PC-9 (cell line): ENCODE data around the gene THNSL1. TPM values are rescaled to one million over a fixed set of nuclear protein-coding genes. Genes with fewer than 3 reads are reported as not detected.

ENCODE experiments used
- BruUV-seq: library from RNA; stranded (reverse); fragments of 400-500 nt; replicated peaks from 2 replicates; lab custom pipeline; 2021; lab: Mats Ljungman, UMichigan
- CTCF ChIA-PET: fragments of 300-600 bp; sonication (Branson Sonifier 250); formaldehyde crosslinking; loops from one replicate; lab custom pipeline; 2022; ENCODE audit warnings: antibody characterized with exemption; lab: Charles Lee
- POLR2A ChIA-PET: fragments of 300-600 bp; sonication (Branson Sonifier 250); formaldehyde crosslinking; loops from one replicate; lab custom pipeline; 2022; ENCODE audit warnings: antibody characterized with exemption; ENCODE audit not compliant: unreplicated experiment; lab: Charles Lee
- DNase-seq, 2 experiments: peaks; one replicate each; pipeline versions ENCODE4 v3.0.0 to v3.0.0-alpha.2; 2015 to 2022; ENCODE audit warnings: mixed read lengths in 1 of 2
- H2AFZ ChIP-seq: fragments of 200-600 bp; sonication (generic); 2 replicates; pipeline ENCODE4 v1.8.1; 2017; ENCODE audit warnings: antibody characterized with exemption
- H3F3A ChIP-seq: fragments of 200-600 bp; sonication (generic); 2 replicates; pipeline ENCODE4 v1.8.1; 2017; ENCODE audit warnings: antibody characterized with exemption, mild to moderate bottlenecking, low read depth; ENCODE audit not compliant: insufficient read depth
- H3K27ac ChIP-seq: fragments of 200-600 bp; sonication (generic); 2 replicates; pipeline ENCODE4 v1.6.1; 2016; ENCODE audit warnings: mixed run types
- H3K27me3 ChIP-seq: fragments of 200-600 bp; sonication (generic); 2 replicates; pipeline ENCODE4 v1.6.1; 2016; ENCODE audit warnings: low read depth, mixed run types; ENCODE audit not compliant: insufficient read depth
- H3K36me3 ChIP-seq: fragments of 200-600 bp; sonication (generic); 2 replicates; pipeline ENCODE4 v1.6.1; 2016; ENCODE audit warnings: low read depth, mixed run types
- H3K4me1 ChIP-seq: fragments of 200-600 bp; sonication (generic); replicated peaks from 2 replicates; pipeline ENCODE4 v1.6.1; 2016; ENCODE audit warnings: mixed run types; ENCODE audit not compliant: insufficient read depth
- H3K4me2 ChIP-seq: fragments of 200-600 bp; sonication (generic); 2 replicates; pipeline ENCODE4 v1.6.1; 2017; ENCODE audit warnings: mixed run types
- H3K4me3 ChIP-seq: fragments of 200-600 bp; sonication (generic); 2 replicates; pipeline ENCODE4 v1.6.1; 2016; ENCODE audit warnings: mixed run types
- H3K79me2 ChIP-seq: fragments of 200-600 bp; sonication (generic); 2 replicates; pipeline ENCODE4 v1.6.1; 2017; ENCODE audit warnings: low read depth, mixed run types
- H3K9me2 ChIP-seq: fragments of 200-600 bp; sonication (generic); 2 replicates; pipeline ENCODE4 v1.8.1; 2017; ENCODE audit warnings: mild to moderate bottlenecking; ENCODE audit not compliant: insufficient read depth
- H3K9me3 ChIP-seq: fragments of 200-600 bp; sonication (generic); 2 replicates; pipeline ENCODE4 v1.8.1; 2016; ENCODE audit warnings: low read depth; ENCODE audit not compliant: insufficient read depth
- H4K20me1 ChIP-seq: fragments of 200-600 bp; sonication (generic); 2 replicates; pipeline ENCODE4 v1.8.1; 2017; ENCODE audit not compliant: insufficient read depth
- EZH2 ChIP-seq: fragments of 200-600 bp; sonication (generic); IDR thresholded peaks from 2 replicates; pipeline ENCODE4 v1.8.0; 2017; ENCODE audit warnings: antibody characterized with exemption, low read depth
- intact Hi-C: fragments of 100-400 bp; cut with micrococcal nuclease; formaldehyde crosslinking; loops from one replicate; pipeline ENCODE4 v1.10.0; 2022; ENCODE audit not compliant: unreplicated experiment
- total RNA-seq: library from RNA; stranded (reverse); gene quantifications from 2 replicates; pipeline ENCODE4 v1.2.3, GENCODE V29; 2021
- TF ChIP-seq, protein P1 (sequence below): fragments of 200-600 bp; sonication (generic); conservative IDR thresholded peaks from 2 replicates; pipeline ENCODE4 v1.6.1; 2017; ENCODE audit warnings: mixed run types, antibody characterized with exemption, mild to moderate bottlenecking, moderate library complexity

The THNSL1 gene
- total RNA-seq, 1 experiment from 2014 or later: 6.8 TPM

DNA sequence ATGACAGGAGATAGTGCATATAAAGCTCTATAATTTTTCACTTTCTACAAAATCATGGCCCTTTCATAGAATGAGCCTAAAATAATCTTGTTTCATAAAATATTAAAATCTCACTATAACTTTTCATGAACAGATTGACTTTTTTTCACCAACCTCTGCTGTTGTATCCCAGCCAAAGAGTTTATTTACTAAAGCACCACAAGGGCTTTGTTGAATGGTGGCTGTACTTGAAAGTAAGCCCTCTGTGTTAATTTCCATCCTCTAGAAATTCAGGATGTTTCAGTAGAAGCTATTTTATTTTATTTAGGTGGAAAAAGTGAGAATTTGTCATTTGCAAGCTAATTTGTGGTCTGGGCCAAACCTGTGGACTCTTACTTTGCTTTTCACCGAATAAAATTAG is 30.2 kb downstream of the THNSL1 start:
- H3K79me2 ChIP-seq: no peaks in the 10 kb centered on the region
- H3K4me2 ChIP-seq: no peak overlapping the region
- H4K20me1 ChIP-seq: no peaks in the 10 kb centered on the region
- H3K9me3 ChIP-seq: no peaks in the 10 kb centered on the region
- H3K4me1 ChIP-seq: no peaks in the 10 kb centered on the region
- no peak overlapping the region for H3K27ac ChIP-seq
- no peaks in the 10 kb centered on the region for H3K27me3 ChIP-seq
- TF ChIP-seq, protein P1, sequence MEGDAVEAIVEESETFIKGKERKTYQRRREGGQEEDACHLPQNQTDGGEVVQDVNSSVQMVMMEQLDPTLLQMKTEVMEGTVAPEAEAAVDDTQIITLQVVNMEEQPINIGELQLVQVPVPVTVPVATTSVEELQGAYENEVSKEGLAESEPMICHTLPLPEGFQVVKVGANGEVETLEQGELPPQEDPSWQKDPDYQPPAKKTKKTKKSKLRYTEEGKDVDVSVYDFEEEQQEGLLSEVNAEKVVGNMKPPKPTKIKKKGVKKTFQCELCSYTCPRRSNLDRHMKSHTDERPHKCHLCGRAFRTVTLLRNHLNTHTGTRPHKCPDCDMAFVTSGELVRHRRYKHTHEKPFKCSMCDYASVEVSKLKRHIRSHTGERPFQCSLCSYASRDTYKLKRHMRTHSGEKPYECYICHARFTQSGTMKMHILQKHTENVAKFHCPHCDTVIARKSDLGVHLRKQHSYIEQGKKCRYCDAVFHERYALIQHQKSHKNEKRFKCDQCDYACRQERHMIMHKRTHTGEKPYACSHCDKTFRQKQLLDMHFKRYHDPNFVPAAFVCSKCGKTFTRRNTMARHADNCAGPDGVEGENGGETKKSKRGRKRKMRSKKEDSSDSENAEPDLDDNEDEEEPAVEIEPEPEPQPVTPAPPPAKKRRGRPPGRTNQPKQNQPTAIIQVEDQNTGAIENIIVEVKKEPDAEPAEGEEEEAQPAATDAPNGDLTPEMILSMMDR: no peak
- no peak for TF ChIP-seq EZH2
- no peaks in the 10 kb centered on the region for H3K9me2 ChIP-seq
- no peak overlapping the region for H2AFZ ChIP-seq
- ChIA-PET POLR2A (no interaction called here), CTCF (no interaction called here)
- no peaks in the 10 kb centered on the region for H3F3A ChIP-seq
- DNase-seq: no peak
- no peak overlapping the region for H3K4me3 ChIP-seq
- no peaks in the 10 kb centered on the region for H3K36me3 ChIP-seq
- BruUV-seq: no TSS peak
- intact Hi-C loops: no loop called here

DNA sequence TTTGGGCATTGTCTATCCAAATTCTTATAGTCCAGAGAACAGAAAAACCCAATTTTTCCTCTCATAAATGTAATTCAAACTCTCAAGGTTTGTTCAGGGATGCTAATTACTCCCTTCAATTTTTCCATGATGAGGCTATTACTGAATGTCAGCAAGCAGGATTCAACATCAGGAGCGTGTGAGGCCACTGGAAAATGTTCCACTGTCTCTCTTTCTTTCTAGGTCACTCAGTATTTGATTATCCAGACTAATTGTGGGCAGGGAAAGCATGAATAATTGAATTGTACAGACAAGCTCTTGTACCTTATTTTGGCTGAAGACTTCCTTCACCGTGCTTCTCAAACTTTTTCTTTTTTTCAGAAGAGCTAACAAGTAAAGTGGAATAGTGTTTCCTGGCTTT is 30.7 kb downstream of the THNSL1 start:
- no TSS peak for BruUV-seq
- Histone ChIP-seq H3K9me3 (no peaks in the 10 kb centered on the region), H3K9me2 (no peaks in the 10 kb centered on the region), H3K36me3 (no peaks in the 10 kb centered on the region), H4K20me1 (no peaks in the 10 kb centered on the region), H3K4me2 (no peak overlapping the region), H3K27me3 (no peaks in the 10 kb centered on the region), H3K27ac (no peak overlapping the region), H3K79me2 (no peaks in the 10 kb centered on the region), H3F3A (no peaks in the 10 kb centered on the region), H3K4me1 (no peaks in the 10 kb centered on the region), H2AFZ (no peak overlapping the region), H3K4me3 (no peak overlapping the region)
- POLR2A ChIA-PET: no interaction called here
- TF ChIP-seq, protein P1: no peak
- TF ChIP-seq EZH2: no peak
- intact Hi-C loops: no loop called here
- DNase-seq: no peak
- CTCF ChIA-PET: no interaction called here

DNA sequence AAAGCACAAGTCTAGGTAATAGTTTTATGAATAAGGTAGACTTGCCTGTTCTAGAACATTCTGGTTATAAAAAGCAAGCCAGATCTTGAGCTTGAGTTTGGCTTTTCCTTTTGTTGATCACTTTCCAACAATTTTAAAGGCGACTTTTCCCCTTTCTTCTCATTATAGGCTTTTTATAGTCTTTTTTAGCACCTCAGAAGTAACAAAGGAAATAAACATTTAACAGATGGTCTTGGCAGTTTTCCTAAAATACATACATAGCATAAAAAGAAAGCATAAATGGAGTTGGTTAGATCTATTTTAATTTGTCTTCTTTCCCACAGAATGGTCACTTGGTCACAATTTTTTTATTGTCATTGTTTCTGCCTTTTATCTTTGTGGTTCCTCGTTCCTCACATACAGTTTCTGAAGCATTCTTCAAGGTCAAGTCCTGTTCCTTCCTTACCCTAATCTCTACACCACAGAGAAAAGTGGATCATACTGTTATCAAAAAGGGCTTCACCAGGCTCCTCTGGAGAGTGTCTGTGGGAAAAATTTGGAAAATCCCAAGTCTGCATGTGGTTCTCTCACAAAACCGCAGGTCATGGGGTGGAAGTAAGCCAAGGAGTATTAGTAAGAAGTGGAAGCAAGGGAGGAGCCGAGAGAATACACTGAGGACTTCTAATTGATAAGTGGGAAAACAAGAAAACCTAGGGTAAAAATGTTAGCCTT is 31.3 kb downstream of the THNSL1 start:
- ChIA-PET POLR2A (no interaction called here), CTCF (no interaction called here)
- no peak overlapping the region for H3K27ac ChIP-seq
- no peaks in the 10 kb centered on the region for H3F3A ChIP-seq
- no peaks in the 10 kb centered on the region for H3K9me3 ChIP-seq
- TF ChIP-seq, protein P1: no peak
- no peak for TF ChIP-seq EZH2
- intact Hi-C loops: no loop called here
- no peak overlapping the region for H2AFZ ChIP-seq
- no peaks in the 10 kb centered on the region for H3K36me3 ChIP-seq
- no peaks in the 10 kb centered on the region for H3K27me3 ChIP-seq
- DNase-seq: no peak
- no peaks in the 10 kb centered on the region for H3K9me2 ChIP-seq
- no peaks in the 10 kb centered on the region for H3K4me1 ChIP-seq
- no peak overlapping the region for H3K4me2 ChIP-seq
- H3K4me3 ChIP-seq: no peak overlapping the region
- no peaks in the 10 kb centered on the region for H4K20me1 ChIP-seq
- no TSS peak for BruUV-seq
- no peaks in the 10 kb centered on the region for H3K79me2 ChIP-seq
